Measurements from ENCODE around the gene CCDC116. TPM values are rescaled to one million over a fixed set of nuclear protein-coding genes. Genes with fewer than 3 reads are reported as not detected.

CCDC116 gene
- total and polyA plus RNA-seq, 2 experiments from 2014 or later = 0.10 to 0.54 TPM

DNA sequence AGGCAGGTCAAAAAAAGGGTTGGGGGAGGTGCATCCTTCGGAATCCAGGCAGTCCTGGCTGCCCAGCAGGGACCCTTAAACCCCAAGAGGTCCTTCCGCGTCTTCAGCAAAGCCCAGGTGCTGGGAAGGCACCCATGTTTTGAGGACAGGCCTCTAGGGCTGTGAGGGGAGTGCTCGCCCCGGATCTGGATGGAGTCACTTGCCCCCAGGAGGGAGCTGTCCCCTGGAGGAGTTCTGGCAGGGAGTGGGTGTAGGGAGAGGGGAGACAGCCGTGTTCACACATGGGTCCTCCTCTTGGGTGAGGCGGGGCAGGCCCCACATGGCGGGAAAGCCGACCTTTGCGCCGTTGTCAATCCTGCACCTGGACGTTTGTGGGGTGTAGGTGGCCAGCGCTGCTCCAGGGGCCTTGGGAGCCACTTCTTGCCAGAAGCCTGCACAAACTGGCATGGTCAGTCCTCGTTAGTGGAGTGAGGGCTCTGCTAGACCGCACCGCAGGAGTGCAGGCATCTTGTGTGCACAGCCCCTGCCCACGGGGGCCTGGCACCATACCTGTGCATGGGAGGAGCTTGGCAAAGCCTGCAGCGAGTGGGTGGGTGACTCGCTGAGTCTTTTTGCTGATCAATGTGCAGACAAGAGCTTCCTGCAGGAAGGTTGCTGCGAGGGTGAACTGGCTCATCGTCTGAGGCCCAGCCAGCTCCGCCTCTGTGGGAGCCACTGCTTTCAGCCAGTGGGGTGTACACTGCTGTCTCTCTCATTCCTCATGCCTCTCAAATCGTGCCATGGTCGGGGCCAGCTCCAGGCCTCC lies 49.2 kb downstream of the CCDC116 start:
- no peaks in the 10 kb centered on the region for H3K36me3 ChIP-seq (ENCODE audit: low read depth)
- WGBS, 2 experiments (ENCODE audit: low coverage in 1 of 2, low lambda C conversion rate in 2 of 2, missing lambda C conversion rate in 2 of 2) = 75% methylated on average over 24 of the region's 24 CpGs
- no peak overlapping the region for H3K4me2 ChIP-seq (ENCODE audit: unreplicated experiment)
- no peak overlapping the region for H3K4me3 ChIP-seq
- H3K9ac ChIP-seq = no peak overlapping the region
- no peaks in the 10 kb centered on the region for H3K9me3 ChIP-seq (ENCODE audit: low read depth)
- no peaks in the 10 kb centered on the region for H3K9me2 ChIP-seq (ENCODE audit: insufficient read depth)
- peak; percentile 31 for DNase-seq
- no peaks in the 10 kb centered on the region for H3K4me1 ChIP-seq (ENCODE audit: insufficient read depth)
- no peak for TF ChIP-seq EZH2 (IDR thresholded peaks at IDR 0.05; ENCODE audit: insufficient read depth, poor library complexity, severe bottlenecking)
- no peak for TF ChIP-seq EZH2phosphoT487 (IDR thresholded peaks at IDR 0.05; ENCODE audit: insufficient read depth, low read depth)
- H2AFZ ChIP-seq = no peak overlapping the region
- H3F3A ChIP-seq (ENCODE audit: insufficient read depth) = no peaks in the 10 kb centered on the region
- in situ Hi-C loops (cut with MboI) = no loop called here
- no peaks in the 10 kb centered on the region for H3K79me2 ChIP-seq (ENCODE audit: insufficient read depth)
- H4K20me1 ChIP-seq (ENCODE audit: insufficient read depth) = no peaks in the 10 kb centered on the region
- H3K27me3 ChIP-seq (replicated peaks; ENCODE audit: insufficient read depth) = no peaks in the 10 kb centered on the region
- no peak overlapping the region for H3K27ac ChIP-seq

DNA sequence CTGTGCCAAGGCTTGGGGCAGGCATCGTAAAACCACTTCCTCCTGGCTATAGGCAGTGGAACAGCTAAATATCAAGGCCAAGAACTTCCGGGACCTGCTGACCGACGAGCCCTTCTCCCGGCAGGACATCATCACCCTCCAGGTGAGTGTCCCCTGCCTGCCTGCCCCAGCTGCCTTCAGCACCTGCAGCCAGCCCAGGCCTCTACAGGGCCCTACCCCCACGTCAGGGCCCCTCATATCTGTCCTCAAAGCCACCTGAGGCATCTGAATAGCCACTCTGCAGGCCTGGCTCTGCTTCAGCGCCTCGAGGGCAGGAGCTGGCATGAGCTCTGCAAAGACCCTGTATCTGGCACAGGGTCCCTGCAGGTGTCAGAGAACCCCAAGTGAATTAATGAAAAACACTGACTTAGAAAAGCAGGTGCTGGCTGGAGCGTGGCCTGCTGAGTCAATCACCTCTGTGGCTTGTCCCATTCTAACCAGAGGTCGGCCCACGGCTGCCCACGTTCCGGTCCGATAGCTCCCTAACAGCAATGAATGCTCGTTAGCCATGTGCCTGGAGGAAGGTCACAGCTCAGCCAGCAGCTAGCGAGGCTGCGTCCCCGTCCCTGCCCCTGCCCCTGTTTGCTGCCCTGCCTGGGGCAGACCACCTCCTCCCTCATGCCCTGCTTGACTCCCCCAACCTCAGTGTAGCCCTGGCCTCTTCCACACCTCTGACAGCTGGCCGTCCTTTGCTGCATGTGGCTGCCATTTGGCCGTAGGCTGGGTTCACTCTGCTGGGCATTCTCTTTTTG lies 50.0 kb downstream of the CCDC116 start:
- Histone ChIP-seq H3K4me2 (ENCODE audit: unreplicated experiment) (no peak overlapping the region), H3K27me3 (replicated peaks; ENCODE audit: insufficient read depth) (no peaks in the 10 kb centered on the region), H3K27ac (no peak overlapping the region), H4K20me1 (ENCODE audit: insufficient read depth) (no peaks in the 10 kb centered on the region), H2AFZ (no peak overlapping the region), H3F3A (ENCODE audit: insufficient read depth) (no peaks in the 10 kb centered on the region), H3K79me2 (ENCODE audit: insufficient read depth) (no peaks in the 10 kb centered on the region), H3K9ac (no peak overlapping the region), H3K4me1 (ENCODE audit: insufficient read depth) (no peaks in the 10 kb centered on the region), H3K36me3 (ENCODE audit: low read depth) (no peaks in the 10 kb centered on the region), H3K9me3 (ENCODE audit: low read depth) (no peaks in the 10 kb centered on the region), H3K4me3 (no peak overlapping the region), H3K9me2 (ENCODE audit: insufficient read depth) (no peaks in the 10 kb centered on the region)
- 93 to 99% methylated on average over 19 to 20 of the region's 20 CpGs for whole genome bisulfite sequencing, 2 experiments (ENCODE audit: low coverage in 1 of 2, low lambda C conversion rate in 2 of 2, missing lambda C conversion rate in 2 of 2)
- in situ Hi-C loops (cut with MboI) = no loop called here
- TF ChIP-seq EZH2 (IDR thresholded peaks at IDR 0.05; ENCODE audit: insufficient read depth, poor library complexity, severe bottlenecking) (no peak), EZH2phosphoT487 (IDR thresholded peaks at IDR 0.05; ENCODE audit: insufficient read depth, low read depth) (no peak)
- DNase-seq = no peak

DNA sequence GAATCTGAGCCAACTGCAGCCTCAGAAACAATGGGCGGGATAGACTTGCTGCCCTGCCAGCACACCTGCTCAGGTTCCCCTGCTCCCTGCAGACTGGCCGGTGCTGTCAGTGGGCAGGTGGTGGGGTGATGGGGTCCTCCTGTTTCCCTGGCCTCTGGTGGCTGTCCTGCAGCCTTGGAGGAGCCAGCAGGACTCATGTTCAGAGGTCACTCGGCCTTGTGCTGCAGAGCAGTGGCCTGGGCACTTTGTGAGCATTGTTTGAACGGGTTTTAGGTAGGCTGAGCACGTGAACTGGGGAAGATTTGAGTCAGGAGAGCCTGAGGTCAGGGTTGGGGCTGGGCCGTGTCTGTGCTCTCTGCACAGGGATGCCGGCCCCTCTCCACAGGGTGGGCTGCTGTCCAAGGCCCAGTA lies 50.8 kb downstream of the CCDC116 start:
- H3K79me2 ChIP-seq (ENCODE audit: insufficient read depth) = no peaks in the 10 kb centered on the region
- no peaks in the 10 kb centered on the region for H3F3A ChIP-seq (ENCODE audit: insufficient read depth)
- H3K4me1 ChIP-seq (ENCODE audit: insufficient read depth) = no peaks in the 10 kb centered on the region
- no peaks in the 10 kb centered on the region for H3K36me3 ChIP-seq (ENCODE audit: low read depth)
- no peak overlapping the region for H3K27ac ChIP-seq
- no peaks in the 10 kb centered on the region for H3K9me3 ChIP-seq (ENCODE audit: low read depth)
- in situ Hi-C loops (cut with MboI) = no loop called here
- H3K9me2 ChIP-seq (ENCODE audit: insufficient read depth) = no peaks in the 10 kb centered on the region
- H3K4me3 ChIP-seq = no peak overlapping the region
- no peak overlapping the region for H3K4me2 ChIP-seq (ENCODE audit: unreplicated experiment)
- no peak overlapping the region for H2AFZ ChIP-seq
- no peaks in the 10 kb centered on the region for H4K20me1 ChIP-seq (ENCODE audit: insufficient read depth)
- WGBS, 2 experiments (ENCODE audit: low coverage in 1 of 2, low lambda C conversion rate in 2 of 2, missing lambda C conversion rate in 2 of 2) = 88 to 89% methylated on average over 7 of the region's 7 CpGs
- no peak overlapping the region for H3K9ac ChIP-seq
- H3K27me3 ChIP-seq (replicated peaks; ENCODE audit: insufficient read depth) = no peaks in the 10 kb centered on the region
- no peak for TF ChIP-seq EZH2phosphoT487 (IDR thresholded peaks at IDR 0.05; ENCODE audit: insufficient read depth, low read depth)
- no peak for TF ChIP-seq EZH2 (IDR thresholded peaks at IDR 0.05; ENCODE audit: insufficient read depth, poor library complexity, severe bottlenecking)
- no peak for DNase-seq

DNA sequence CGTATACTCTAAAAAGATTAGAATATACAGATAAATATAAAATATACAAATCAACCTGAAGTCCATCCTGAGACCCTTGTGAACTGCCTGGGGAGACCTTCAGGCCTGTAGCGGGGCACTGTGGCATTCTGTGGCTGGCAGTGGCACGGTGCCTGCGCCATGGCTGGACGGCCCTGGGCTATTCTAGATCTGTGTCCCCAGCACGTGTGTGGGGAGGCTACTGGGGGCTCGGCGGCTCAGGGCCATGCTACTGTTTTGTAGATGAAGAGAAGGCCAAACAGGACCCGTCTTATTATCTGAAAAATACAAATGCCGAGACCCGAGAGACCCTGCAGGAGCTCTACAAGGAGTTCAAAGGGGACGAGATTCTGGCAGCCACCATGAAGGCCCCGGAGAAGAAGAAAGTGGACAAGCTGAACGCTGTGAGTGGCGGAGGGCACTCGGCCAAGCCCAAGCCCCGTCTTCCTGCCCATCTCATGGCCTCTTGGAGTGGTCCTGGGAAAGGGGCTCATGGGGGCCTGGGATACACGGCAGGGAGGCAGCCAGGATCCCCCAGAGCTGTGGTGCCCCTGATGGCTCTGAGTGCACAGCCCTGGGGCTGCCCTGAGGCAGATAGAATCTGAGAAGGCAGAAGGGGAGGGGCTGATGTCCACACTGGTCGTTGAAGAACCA lies 52.1 kb downstream of the CCDC116 start:
- WGBS, 2 experiments (ENCODE audit: low coverage in 1 of 2, low lambda C conversion rate in 2 of 2, missing lambda C conversion rate in 2 of 2) = 95 to 96% methylated on average over 19 of the region's 19 CpGs
- H3K4me3 ChIP-seq = no peak overlapping the region
- no peaks in the 10 kb centered on the region for H3K9me2 ChIP-seq (ENCODE audit: insufficient read depth)
- no peak overlapping the region for H3K27ac ChIP-seq
- H3K9ac ChIP-seq = no peak overlapping the region
- H3K36me3 ChIP-seq (ENCODE audit: low read depth) = no peaks in the 10 kb centered on the region; the same call in 1 of the 2 replicates
- no peaks in the 10 kb centered on the region for H3K27me3 ChIP-seq (replicated peaks; ENCODE audit: insufficient read depth)
- no peaks in the 10 kb centered on the region for H3F3A ChIP-seq (ENCODE audit: insufficient read depth)
- H4K20me1 ChIP-seq (ENCODE audit: insufficient read depth) = no peaks in the 10 kb centered on the region
- in situ Hi-C loops (cut with MboI) = no loop called here
- TF ChIP-seq EZH2 (IDR thresholded peaks at IDR 0.05; ENCODE audit: insufficient read depth, poor library complexity, severe bottlenecking) (no peak), EZH2phosphoT487 (IDR thresholded peaks at IDR 0.05; ENCODE audit: insufficient read depth, low read depth) (no peak)
- no peaks in the 10 kb centered on the region for H3K79me2 ChIP-seq (ENCODE audit: insufficient read depth)
- no peak overlapping the region for H2AFZ ChIP-seq
- no peaks in the 10 kb centered on the region for H3K4me1 ChIP-seq (ENCODE audit: insufficient read depth)
- DNase-seq = no peak
- no peaks in the 10 kb centered on the region for H3K9me3 ChIP-seq (ENCODE audit: low read depth)
- H3K4me2 ChIP-seq (ENCODE audit: unreplicated experiment) = no peak overlapping the region
